Hematopoietic multipotent progenitor cell (in vitro differentiated cells): Measurements from ENCODE around the gene CYB5RL. TPM values are rescaled to one million over a fixed set of nuclear protein-coding genes. Genes with fewer than 3 reads are reported as not detected.
A peak's percentile ranks its signal among the peaks of the same experiment; 100 is the strongest.
"Not testable (repeated sequence)": the region's sequence is repeated elsewhere in the genome, so short reads cannot be mapped to it uniquely, and the experiment has no call there.

ENCODE experiments used
- DNase-seq, 3 donors: peaks; one replicate each; pipeline ENCODE4 v3.0.0-alpha.2; 2011 to 2015; ENCODE audit warnings: low read depth in 2 of 3, low spot score in 2 of 3
- total RNA-seq: library from RNA; depleted of rRNA; stranded (reverse); fragments of >200 nt; gene quantifications from one replicate; pipeline ENCODE4 v1.2.3, GENCODE V29; 2012

CYB5RL gene
- 8.6 TPM for total RNA-seq

GRCh38 chr1:54199765-54200518, at the start of gene CYB5RL, which contains the start of gene MRPL37:
CYB5RL (minus strand) TSS chr1:54200030; CDS start chr1:54195616, 4,414 bp downstream.
MRPL37 (plus strand) TSS chr1:54200167; CDS start chr1:54200244, 77 bp downstream.
- DNase-seq = peak; percentile 73 to 97 (median 94)

- no peak for DNase-seq
Measured at GRCh38 chr1:54248966-54249365, 49.1 kb upstream of the CYB5RL start.

GRCh38 chr1:54247863-54248515, 48.2 kb upstream of the CYB5RL start:
- DNase-seq = no peak

GRCh38 chr1:54246116-54246721, 46.4 kb upstream of the CYB5RL start:
- no peak for DNase-seq

GRCh38 chr1:54245501-54245900, 45.7 kb upstream of the CYB5RL start:
- DNase-seq = no peak

- DNase-seq = no peak
Measured at GRCh38 chr1:54244655-54245054, 44.8 kb upstream of the CYB5RL start.

- DNase-seq = no peak
Measured at GRCh38 chr1:54243022-54243421, 43.2 kb upstream of the CYB5RL start.

GRCh38 chr1:54241364-54241763, 41.5 kb upstream of the CYB5RL start:
- DNase-seq = no peak

- no peak for DNase-seq
Measured at GRCh38 chr1:54240741-54241335, 41.0 kb upstream of the CYB5RL start.

GRCh38 chr1:54239631-54240031, 39.8 kb upstream of the CYB5RL start:
- DNase-seq = no peak

GRCh38 chr1:54239035-54239383, 39.2 kb upstream of the CYB5RL start:
- DNase-seq = no peak

GRCh38 chr1:54238353-54239034, 38.7 kb upstream of the CYB5RL start:
- peak in 1 of 3 donors; percentile 22 for DNase-seq

GRCh38 chr1:54237586-54237985, 37.8 kb upstream of the CYB5RL start:
- DNase-seq = no peak

- DNase-seq = no peak
Measured at GRCh38 chr1:54234284-54234683, 34.5 kb upstream of the CYB5RL start.

- not testable (repeated sequence) for DNase-seq
Measured at GRCh38 chr1:54233196-54233595, 33.4 kb upstream of the CYB5RL start.

GRCh38 chr1:54230507-54231339, 30.9 kb upstream of the CYB5RL start:
- peak in 2 of 3 donors; percentile 26 to 36 for DNase-seq

- peak in 2 of 3 donors; percentile 24 to 54 for DNase-seq
Measured at GRCh38 chr1:54229281-54229891, 29.6 kb upstream of the CYB5RL start.

- DNase-seq = no peak
Measured at GRCh38 chr1:54228638-54229079, 28.8 kb upstream of the CYB5RL start.

- no peak for DNase-seq
Measured at GRCh38 chr1:54227891-54228310, 28.1 kb upstream of the CYB5RL start.
